RWPE1 (cell line): Measurements from ENCODE around the gene UBE2G2.

Experiments used
- CTCF ChIA-PET: fragments of 350-600 bp; sonication (Branson Sonifier 250); formaldehyde crosslinking; extraction: SDS; loops from one replicate; lab custom pipeline; 2021; lab: Yijun Ruan, JAX
- POLR2A ChIA-PET: fragments of 400-600 bp; formaldehyde crosslinking; extraction: SDS; loops from one replicate; lab custom pipeline; 2020; ENCODE audit warnings: antibody characterized with exemption; ENCODE audit not compliant: low non-redundant PET; lab: Yijun Ruan, JAX
- DNase-seq: peaks from one replicate; pipeline ENCODE4 v3.0.0; 2012; ENCODE audit warnings: low spot score
- H3K27ac ChIP-seq: fragments of 450-650 bp; 2 replicates; pipeline ENCODE4 v1.5.1; 2017
- TF ChIP-seq, protein P1 (sequence below): fragments of 450-650 bp; conservative IDR thresholded peaks from 2 replicates; pipeline ENCODE4 v1.5.1; 2017; ENCODE audit warnings: low read depth, mild to moderate bottlenecking

Gene UBE2G2

DNA sequence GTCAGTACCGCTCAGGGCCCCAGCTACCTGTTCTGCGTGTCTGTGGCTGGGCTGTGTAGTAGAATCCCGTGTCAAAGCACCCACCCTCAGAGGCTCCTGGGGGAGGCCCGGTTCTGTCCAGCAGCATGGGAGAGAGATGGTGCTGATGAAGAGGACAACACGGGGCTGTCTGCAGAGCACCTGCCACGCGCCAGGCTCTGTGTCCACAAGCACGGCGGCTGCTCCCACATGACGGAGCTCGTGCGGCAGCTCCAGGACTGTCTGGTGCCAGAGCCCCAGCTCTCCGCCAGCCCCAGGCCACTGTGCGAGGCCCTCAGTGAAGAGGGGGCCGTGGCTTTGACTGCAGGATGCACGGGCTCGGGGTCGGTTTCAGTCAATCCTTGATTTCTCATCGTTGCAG is 48.3 kb downstream of the UBE2G2 start:
- TF ChIP-seq, protein P1, sequence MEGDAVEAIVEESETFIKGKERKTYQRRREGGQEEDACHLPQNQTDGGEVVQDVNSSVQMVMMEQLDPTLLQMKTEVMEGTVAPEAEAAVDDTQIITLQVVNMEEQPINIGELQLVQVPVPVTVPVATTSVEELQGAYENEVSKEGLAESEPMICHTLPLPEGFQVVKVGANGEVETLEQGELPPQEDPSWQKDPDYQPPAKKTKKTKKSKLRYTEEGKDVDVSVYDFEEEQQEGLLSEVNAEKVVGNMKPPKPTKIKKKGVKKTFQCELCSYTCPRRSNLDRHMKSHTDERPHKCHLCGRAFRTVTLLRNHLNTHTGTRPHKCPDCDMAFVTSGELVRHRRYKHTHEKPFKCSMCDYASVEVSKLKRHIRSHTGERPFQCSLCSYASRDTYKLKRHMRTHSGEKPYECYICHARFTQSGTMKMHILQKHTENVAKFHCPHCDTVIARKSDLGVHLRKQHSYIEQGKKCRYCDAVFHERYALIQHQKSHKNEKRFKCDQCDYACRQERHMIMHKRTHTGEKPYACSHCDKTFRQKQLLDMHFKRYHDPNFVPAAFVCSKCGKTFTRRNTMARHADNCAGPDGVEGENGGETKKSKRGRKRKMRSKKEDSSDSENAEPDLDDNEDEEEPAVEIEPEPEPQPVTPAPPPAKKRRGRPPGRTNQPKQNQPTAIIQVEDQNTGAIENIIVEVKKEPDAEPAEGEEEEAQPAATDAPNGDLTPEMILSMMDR: no peak
- ChIA-PET CTCF (interaction anchor here (0.8 to 1.1 kb wide), 6 partner anchors 8 to 243 kb away, joined by 3 to 5 read pairs (median 3); partner anchors contain the start of gene UBE2G2), POLR2A (no interaction called here)
- peak overlapping the region; percentile 67 for H3K27ac ChIP-seq
- DNase-seq: no peak

DNA sequence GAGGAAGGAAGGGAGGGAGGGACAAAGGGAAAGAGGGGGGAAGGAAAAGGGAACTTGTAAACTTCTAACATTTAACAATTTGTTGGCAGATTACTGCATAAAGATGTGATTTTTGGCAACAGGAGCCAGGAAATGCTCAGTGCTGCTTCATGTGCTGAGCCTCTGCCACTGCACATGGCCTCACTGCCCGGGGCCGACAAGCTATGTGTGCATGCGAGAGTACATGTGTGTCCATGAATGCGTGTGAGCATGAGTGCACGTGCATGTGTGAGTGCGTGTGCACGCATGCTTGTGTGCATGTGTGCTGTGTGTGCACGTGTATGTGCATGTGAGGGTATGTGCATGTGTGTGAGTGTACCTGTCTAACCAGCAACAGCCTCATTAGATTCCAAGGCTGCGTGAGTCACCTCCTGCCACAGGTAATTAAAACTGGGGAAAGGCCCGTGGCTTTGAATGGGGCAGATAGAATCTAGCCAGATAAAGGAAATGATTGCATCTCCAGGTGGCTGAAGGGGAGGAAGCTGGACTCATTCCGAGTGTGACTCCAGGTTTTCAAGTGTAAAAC is 48.9 kb downstream of the UBE2G2 start:
- TF ChIP-seq, protein P1: peak; percentile 49
- peak overlapping the region; percentile 67 for H3K27ac ChIP-seq
- ChIA-PET POLR2A (no interaction called here), CTCF (interaction anchor here (0.6 to 1.1 kb wide), 8 partner anchors 8 to 388 kb away, joined by 3 to 6 read pairs (median 3); partner anchors contain the start of genes KRTAP10-10 and UBE2G2)
- peak; percentile 93 for DNase-seq

DNA sequence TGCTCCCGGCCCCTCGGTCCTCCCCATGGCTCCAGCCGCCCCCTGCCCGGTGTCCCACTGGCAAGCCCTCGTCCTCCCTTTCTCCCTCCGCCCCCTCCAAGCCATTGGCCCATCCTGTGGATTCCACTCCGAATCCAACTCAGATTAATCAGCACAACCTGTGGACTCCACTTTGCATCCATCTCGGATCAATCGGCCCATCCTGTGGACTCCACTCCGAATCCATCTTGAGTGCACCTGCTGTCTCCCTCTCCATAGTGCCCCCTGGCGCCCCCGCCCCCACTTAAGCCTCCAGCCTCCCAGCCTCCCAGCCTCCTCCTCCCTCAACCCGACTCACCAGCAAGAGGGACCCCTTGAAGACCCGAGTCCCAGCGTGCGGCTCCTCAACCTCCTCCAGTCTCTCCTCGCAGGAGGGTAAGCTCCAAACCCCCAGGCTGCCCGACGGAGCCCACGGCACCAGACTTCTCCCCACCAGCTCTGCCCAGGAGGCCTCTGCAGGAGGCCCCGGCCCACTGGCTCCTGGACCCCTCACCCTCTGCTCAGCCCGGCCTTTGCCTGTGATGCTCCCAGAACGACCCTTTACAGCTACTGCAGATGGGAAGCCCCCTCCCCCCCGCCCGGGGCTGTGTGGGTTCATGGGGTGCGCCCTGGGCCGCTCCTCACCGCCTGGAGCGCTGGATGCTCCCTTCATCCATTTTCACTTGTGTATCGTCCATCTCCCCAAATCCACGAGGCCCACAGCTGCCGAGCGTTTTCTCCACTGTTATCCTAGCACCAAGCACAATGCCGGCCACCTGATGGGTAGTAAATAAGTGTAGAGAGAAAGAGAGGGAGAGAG is 49.6 kb downstream of the UBE2G2 start:
- peak overlapping the region; percentile 67 for H3K27ac ChIP-seq
- TF ChIP-seq, protein P1: no peak
- ChIA-PET CTCF (interaction anchor here (0.6 to 1.1 kb wide), 4 partner anchors 41 to 387 kb away, joined by 3 to 6 read pairs (median 4); partner anchors contain the start of gene KRTAP10-10), POLR2A (no interaction called here)
- no peak for DNase-seq

DNA sequence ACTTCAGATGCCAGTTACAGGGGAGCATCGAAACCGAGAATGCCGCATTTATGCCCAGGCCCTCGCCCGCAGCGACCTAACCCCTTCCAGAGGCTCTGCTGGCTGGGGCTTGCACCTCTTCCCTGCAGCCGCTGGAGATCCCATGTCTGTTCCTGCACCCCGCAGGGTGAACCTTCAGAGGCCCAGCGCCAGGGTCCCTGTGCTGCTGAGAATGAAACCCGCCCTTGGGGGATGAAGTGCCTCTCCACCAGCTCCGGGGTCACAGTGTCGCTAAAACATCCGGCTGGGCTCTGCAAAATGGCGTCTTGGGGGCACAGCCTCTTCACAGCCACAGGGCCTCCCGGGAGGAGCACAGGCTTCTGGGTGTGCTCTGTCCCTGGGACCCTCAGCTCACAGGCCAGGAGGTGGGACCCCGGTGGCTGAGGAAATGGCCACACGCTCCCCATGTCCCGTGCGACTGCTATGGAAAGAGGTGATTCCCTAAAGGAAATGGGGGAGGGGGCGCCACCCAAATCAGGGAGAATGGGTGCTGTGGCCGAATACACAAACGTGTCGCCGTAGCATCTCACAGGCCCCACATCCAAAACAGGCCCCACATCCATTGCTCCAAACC is 50.3 kb downstream of the UBE2G2 start:
- TF ChIP-seq, protein P1: no peak
- ChIA-PET POLR2A (no interaction called here), CTCF (interaction anchor here (1.1 kb wide), 1 partner anchor 42 kb away, joined by 3 read pairs; no protein-coding TSS in a partner anchor)
- H3K27ac ChIP-seq: no peak overlapping the region
- DNase-seq: no peak

DNA sequence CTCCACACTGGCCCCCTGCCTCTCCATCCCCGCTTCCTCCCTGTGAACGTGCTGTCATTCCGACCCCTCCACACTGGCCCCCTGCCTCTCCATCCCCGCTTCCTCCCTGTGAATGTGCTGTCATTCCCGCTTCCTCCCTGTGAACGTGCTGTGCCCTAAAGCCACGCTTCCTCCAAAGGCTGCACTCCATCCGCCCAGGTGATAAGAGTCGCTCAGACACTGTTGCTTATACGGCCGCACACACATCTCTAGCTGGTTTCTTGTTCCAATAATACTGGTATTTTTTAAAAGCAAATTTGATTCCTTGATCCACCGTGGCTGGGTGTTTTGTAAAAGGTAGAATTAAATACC is 51.0 kb downstream of the UBE2G2 start:
- no peak overlapping the region for H3K27ac ChIP-seq
- DNase-seq: no peak
- ChIA-PET POLR2A (no interaction called here), CTCF (no interaction called here)
- TF ChIP-seq, protein P1: no peak
